ENCODE results near the gene ATXN1. TPM values are rescaled to one million over a fixed set of nuclear protein-coding genes. Genes with fewer than 3 reads are reported as not detected.
A peak's percentile ranks its signal among the peaks of the same experiment; 100 is the strongest.

ATXN1 gene
- total and polyA plus RNA-seq, 2 of the 8 experiments (the other 6 are each of a cell fraction or from before 2014, with no cell fraction given): 1.6 to 4.0 TPM

GRCh38 chr6:16803294-16804200 is 42.3 kb upstream of the ATXN1 start (continued):
- TF ChIP-seq RFX5 (IDR thresholded peaks at IDR 0.05; ENCODE audit: borderline replicate concordance, low read depth, low read length) (no peak), CBX5 (IDR thresholded peaks at IDR 0.05; ENCODE audit: low read depth, low read length) (no peak), POU5F1 (IDR thresholded peaks at IDR 0.05; ENCODE audit: low read depth, low read length) (no peak), CHD2 (IDR thresholded peaks at IDR 0.05; ENCODE audit: low read length) (no peak), HDAC6 (IDR thresholded peaks at IDR 0.05; ENCODE audit: low read depth, low read length) (no peak), CTBP2 (IDR thresholded peaks at IDR 0.05; ENCODE audit: borderline replicate concordance, insufficient read depth, insufficient read length, low read length) (no peak), SRF (IDR thresholded peaks at IDR 0.05; ENCODE audit: low read depth, low read length) (no peak), SIRT6 (IDR thresholded peaks at IDR 0.05; ENCODE audit: low read length) (no peak), RXRA (IDR thresholded peaks at IDR 0.05; ENCODE audit: insufficient read depth, low read depth, low read length) (no peak), YY1 (IDR thresholded peaks at IDR 0.05; ENCODE audit: low read depth, low read length) (no peak), ZNF274 (IDR thresholded peaks at IDR 0.05; ENCODE audit: borderline replicate concordance, extremely low read depth, low read length) (no peak), JUND (IDR thresholded peaks at IDR 0.05; ENCODE audit: low read length) (peak; percentile 78), ASH2L (IDR thresholded peaks at IDR 0.05; ENCODE audit: low read length) (peak; percentile 12), CBX8 (IDR thresholded peaks at IDR 0.05; ENCODE audit: borderline replicate concordance, low read depth, low read length) (no peak), ATF2 (IDR thresholded peaks at IDR 0.05; ENCODE audit: low read length) (peak; percentile 71; the same call in 1 of the 2 replicates), GTF2F1 (IDR thresholded peaks at IDR 0.05; ENCODE audit: borderline replicate concordance, low read depth, low read length) (no peak), TAF1 (IDR thresholded peaks at IDR 0.05; ENCODE audit: low read depth, low read length) (peak; percentile 43; the same call in 1 of the 2 replicates)
